T-helper 22 cell (primary cell): ENCODE measurements around the gene TRPM5.

Experiments used
- DNase-seq: peaks from one replicate; pipeline ENCODE4 v3.0.0-alpha.2; 2020; ENCODE audit warnings: low read depth

The TRPM5 gene

GRCh38 chr11:2452321-2453012 lies 8.2 kb upstream of the TRPM5 start:
- DNase-seq, result no peak

GRCh38 chr11:2451916-2452315 lies 7.6 kb upstream of the TRPM5 start:
- no peak for DNase-seq

GRCh38 chr11:2451336-2451735 lies 7.0 kb upstream of the TRPM5 start:
- DNase-seq, result no peak

GRCh38 chr11:2450321-2451041 lies 6.2 kb upstream of the TRPM5 start:
- no peak for DNase-seq

- no peak for DNase-seq
Observed at GRCh38 chr11:2449548-2450320, 5.4 kb upstream of the TRPM5 start.

GRCh38 chr11:2448661-2449547 lies 4.6 kb upstream of the TRPM5 start:
- DNase-seq, result no peak

GRCh38 chr11:2447951-2448650 lies 3.8 kb upstream of the TRPM5 start:
- no peak for DNase-seq

- DNase-seq, result no peak
Observed at GRCh38 chr11:2447253-2447950, 3.1 kb upstream of the TRPM5 start.

- no peak for DNase-seq
Observed at GRCh38 chr11:2446590-2447252, 2.4 kb upstream of the TRPM5 start.

- no peak for DNase-seq
Observed at GRCh38 chr11:2445746-2446551, 1.6 kb upstream of the TRPM5 start.

- no peak for DNase-seq
Observed at GRCh38 chr11:2444821-2445745, 769 bp upstream of the TRPM5 start, which contains the start of gene KCNQ1. TSS of gene KCNQ1 (plus strand) at chr11:2445008. CDS start at chr11:2445099, 91 bp downstream.

GRCh38 chr11:2443406-2443805 lies 908 bp downstream of the TRPM5 start:
- DNase-seq, result no peak

GRCh38 chr11:2442589-2442988 lies 1.7 kb downstream of the TRPM5 start:
- DNase-seq, result peak; percentile 35

- DNase-seq, result no peak
Observed at GRCh38 chr11:2441171-2441570, 3.1 kb downstream of the TRPM5 start.

GRCh38 chr11:2440646-2441045 lies 3.7 kb downstream of the TRPM5 start:
- no peak for DNase-seq

- DNase-seq, result no peak
Observed at GRCh38 chr11:2439820-2440219, 4.5 kb downstream of the TRPM5 start.

- DNase-seq, result no peak
Observed at GRCh38 chr11:2437516-2437915, 6.8 kb downstream of the TRPM5 start.

GRCh38 chr11:2436521-2437031 lies 7.7 kb downstream of the TRPM5 start:
- DNase-seq, result no peak
